22Rv1 (cell line): ENCODE measurements around the gene COL9A3.
"Not testable (repeated sequence)": the region's sequence is repeated elsewhere in the genome, so short reads cannot be mapped to it uniquely, and the experiment has no call there.

Source experiments
- H3K27ac ChIP-seq: fragments of 450-650 bp; 2 replicates; pipeline ENCODE4 v1.5.1; 2017
- ZFX ChIP-seq: fragments of 450-650 bp; IDR thresholded peaks from 2 replicates; pipeline ENCODE4 v1.6.1; 2017; ENCODE audit warnings: antibody characterized with exemption, borderline replicate concordance
- TF ChIP-seq, protein P1 (sequence below): fragments of 450-650 bp; IDR thresholded peaks from 2 replicates; pipeline ENCODE4 v1.5.1; 2017; ENCODE audit warnings: mild to moderate bottlenecking

COL9A3 gene

DNA sequence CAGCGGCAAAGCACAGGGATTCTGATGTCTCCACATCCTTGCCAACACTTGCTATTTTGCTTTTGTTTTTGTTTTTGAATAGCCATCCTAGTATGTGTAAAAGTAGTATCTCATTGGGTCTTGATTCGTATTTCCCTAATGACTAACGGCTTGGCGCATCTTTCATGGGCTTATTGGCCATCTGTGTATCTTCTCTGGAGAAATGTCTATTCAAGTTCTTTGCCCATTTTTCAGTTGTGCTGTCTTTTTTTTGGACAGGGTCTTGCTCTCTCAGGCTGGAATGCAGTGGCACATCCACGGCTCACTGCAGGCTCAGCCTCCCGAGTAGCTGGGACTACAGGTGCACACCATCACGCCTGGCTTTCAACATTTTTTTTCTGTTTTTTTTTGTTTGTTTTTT, 27.3 kb downstream of the COL9A3 start:
- no peak overlapping the region for H3K27ac ChIP-seq
- no peak for TF ChIP-seq ZFX
- TF ChIP-seq, protein P1, sequence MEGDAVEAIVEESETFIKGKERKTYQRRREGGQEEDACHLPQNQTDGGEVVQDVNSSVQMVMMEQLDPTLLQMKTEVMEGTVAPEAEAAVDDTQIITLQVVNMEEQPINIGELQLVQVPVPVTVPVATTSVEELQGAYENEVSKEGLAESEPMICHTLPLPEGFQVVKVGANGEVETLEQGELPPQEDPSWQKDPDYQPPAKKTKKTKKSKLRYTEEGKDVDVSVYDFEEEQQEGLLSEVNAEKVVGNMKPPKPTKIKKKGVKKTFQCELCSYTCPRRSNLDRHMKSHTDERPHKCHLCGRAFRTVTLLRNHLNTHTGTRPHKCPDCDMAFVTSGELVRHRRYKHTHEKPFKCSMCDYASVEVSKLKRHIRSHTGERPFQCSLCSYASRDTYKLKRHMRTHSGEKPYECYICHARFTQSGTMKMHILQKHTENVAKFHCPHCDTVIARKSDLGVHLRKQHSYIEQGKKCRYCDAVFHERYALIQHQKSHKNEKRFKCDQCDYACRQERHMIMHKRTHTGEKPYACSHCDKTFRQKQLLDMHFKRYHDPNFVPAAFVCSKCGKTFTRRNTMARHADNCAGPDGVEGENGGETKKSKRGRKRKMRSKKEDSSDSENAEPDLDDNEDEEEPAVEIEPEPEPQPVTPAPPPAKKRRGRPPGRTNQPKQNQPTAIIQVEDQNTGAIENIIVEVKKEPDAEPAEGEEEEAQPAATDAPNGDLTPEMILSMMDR = no peak

DNA sequence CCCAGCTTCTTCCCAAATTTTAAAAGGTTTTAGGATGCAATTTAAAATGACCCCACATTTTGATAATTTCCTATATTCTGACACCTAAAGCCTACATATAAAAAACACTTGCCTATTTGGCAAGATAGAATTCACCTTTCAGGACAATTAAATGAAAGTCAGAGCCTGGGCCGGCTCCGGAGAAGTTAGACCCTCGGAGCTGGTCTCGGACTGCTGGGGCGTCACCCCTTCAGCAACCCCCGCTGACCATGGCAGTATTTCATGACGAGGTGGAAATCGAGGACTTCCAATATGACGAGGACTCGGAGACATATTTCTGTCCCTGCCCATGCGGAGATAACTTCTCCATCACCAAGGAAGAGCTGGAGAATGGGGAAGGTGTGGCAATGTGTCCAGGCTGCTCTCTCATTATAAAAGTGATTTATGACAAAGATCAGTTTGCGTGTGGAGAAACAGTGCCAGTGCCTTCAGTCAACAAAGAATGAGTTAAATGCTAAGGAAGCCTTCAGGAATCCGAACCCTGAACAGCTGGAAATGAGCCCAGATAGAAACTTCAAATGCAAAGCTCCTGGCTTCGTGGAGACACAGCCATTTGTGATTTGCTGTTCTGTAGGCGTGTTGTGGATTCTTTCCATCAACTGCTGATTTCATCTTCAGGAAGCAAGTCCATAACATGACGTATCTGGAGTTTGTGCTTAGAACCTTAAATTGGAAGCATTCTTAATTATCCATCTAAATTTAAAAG, 28.7 kb downstream of the COL9A3 start:
- no peak overlapping the region for H3K27ac ChIP-seq
- TF ChIP-seq ZFX = no peak
- TF ChIP-seq, protein P1 = no peak

DNA sequence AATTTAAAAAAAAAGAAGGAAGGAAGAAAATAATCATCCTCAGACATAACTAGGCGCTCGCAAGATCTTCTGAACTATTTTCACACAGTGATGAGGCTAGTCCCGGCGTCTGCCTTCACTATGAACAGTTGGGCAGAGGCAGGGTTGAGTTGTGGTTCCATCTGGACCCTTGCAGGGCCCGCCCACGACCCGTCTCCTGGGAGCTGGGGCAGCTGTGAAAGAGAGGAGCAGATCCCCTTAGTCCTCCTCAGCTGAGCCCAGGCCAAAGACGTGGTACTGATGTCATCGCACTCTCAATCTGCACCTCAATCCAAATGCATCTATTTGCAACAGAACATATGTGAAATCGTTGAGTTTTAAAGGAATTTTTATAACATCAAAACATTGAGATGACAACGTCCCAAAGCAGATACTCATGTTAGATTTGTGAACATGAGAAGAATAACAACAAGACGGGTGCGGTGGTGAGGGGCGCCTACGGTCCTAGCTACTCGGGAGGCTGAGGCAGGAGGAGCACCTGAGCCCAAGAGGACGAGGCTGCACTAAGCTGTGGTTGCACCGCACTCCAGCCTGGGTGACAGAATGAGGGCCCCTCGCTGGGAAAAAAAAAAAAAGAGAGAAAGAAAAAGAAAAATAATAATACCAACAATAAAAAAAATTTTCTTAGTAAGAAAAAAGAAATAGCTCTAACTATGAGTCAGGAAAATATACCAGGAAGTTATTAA, 29.5 kb downstream of the COL9A3 start:
- TF ChIP-seq ZFX = no peak
- TF ChIP-seq, protein P1 = no peak
- no peak overlapping the region for H3K27ac ChIP-seq

DNA sequence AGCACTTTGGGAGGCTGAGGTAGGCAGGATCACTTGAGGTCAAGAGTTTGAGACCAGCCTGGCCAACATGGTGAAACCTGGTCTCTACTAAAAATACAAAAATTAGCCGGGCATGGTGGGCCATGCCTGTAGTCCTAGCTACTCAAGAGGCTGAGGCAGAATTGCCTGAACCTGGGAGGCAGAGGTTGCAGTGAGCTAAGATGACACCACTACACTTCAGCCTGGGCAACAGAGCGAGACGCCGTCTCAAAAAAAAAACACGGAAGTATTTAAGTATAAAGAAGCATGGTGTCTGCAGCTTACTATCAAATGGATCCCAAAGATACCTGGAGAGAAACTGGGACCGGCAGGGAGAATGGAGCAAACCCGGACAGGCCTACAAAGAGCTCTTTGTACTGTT, 32.1 kb downstream of the COL9A3 start:
- not testable (repeated sequence) for H3K27ac ChIP-seq

DNA sequence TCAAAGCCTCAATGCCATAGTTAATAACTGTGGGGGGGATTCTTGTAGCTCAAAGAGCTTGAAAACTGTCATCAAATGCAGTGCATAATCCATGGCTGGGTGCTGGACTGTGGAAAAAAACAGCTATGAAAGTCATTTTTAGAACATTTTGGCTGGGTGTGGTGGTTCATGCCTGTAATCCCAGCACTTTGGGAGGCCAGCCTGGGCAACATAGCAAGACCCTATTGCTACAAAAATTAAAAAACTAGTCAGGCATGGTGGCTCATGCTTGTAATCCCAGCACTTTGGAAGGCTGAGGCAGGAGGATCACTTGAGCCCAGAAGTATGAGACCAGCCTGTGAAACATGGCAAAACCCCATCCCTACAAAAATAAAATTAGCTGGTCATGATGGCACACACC, 32.6 kb downstream of the COL9A3 start:
- TF ChIP-seq, protein P1 = no peak
- TF ChIP-seq ZFX = no peak

DNA sequence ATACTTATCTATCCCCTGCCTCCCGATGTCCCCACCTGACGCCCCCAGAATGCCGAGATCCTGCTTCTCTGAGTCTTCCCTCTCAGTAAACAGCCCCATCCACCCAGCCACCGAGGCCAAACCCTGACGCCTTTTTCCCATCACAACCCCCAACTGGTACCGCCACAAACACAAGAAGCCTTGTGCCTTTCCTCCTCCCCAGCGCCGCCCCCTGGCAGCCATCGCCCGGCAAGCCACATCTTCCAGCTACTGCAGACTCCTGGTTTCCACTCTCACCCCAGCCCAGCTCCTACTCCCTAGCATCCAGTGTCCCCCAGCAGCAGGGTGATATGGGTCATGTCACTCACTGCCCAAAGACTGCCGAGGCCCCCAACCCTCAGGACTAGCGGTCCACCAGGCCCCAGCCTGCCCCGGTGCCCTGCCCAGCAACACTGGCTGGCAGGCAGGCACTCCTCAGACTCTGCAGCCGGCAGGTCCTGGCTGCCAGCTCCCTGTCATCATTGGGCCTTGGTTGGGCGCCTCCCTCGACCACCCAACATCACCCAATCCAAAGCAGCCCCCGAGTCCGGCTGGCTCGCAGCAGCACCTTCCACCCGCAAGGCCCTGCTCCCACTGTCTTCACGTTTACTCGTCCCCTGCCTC, 33.6 kb downstream of the COL9A3 start:
- TF ChIP-seq, protein P1 = no peak
- TF ChIP-seq ZFX = no peak
- H3K27ac ChIP-seq = no peak overlapping the region

More for the DNA sequence above, 32.6 kb downstream of the COL9A3 start:
- H3K27ac ChIP-seq = no peak overlapping the region

DNA sequence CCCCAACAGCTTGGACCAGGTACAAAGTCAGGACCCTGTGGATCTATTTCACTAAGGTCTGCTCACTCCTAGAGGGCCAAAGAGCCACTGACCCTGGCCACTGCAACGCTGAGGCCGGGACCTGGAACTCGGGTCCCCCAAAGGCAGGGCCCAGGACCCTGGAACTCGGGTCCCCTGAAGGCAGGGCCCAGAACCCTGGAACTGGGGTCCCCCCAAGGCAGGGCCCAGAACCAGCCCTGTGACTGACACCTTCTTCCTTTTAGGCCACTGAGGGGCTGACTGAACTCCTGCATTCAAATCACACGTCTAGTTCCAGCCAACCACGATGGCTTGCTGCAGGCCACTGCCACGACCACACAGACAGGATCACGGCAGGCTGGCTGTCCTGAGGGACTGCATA, 35.3 kb downstream of the COL9A3 start:
- TF ChIP-seq ZFX = no peak
- TF ChIP-seq, protein P1 = no peak
- no peak overlapping the region for H3K27ac ChIP-seq
